T-helper 17 cell (primary cell): ENCODE measurements around the gene USH2A. TPM values are rescaled to one million over a fixed set of nuclear protein-coding genes. Genes with fewer than 3 reads are reported as not detected.

Source experiments
- ATAC-seq: fragments of 150-1000 bp; cut with Tn5 transposase; 2 replicates; pipeline ENCODE4 v1.10.0; 2021; ENCODE audit warnings: mild to moderate bottlenecking, moderate library complexity
- DNase-seq, 3 donors: peaks; one replicate each; pipeline versions ENCODE4 v3.0.0 to v3.0.0-alpha.2; 2020 to 2021
- H3K9me3 ChIP-seq: one replicate; pipeline ENCODE4 v1.7.0; 2013; ENCODE audit warnings: low read length, mild to moderate bottlenecking; ENCODE audit not compliant: control insufficient read depth, poor library complexity, severe bottlenecking
- H3K27ac Mint-ChIP-seq: one replicate; pipeline ENCODE4 v1.8.0; 2022; ENCODE audit warnings: mild to moderate bottlenecking, moderate library complexity, mixed read lengths
- H3K27me3 Mint-ChIP-seq: one replicate; pipeline ENCODE4 v1.8.0; 2022; ENCODE audit warnings: mixed read lengths
- H3K36me3 Mint-ChIP-seq: one replicate; pipeline ENCODE4 v1.8.0; 2022; ENCODE audit warnings: low read depth, mixed read lengths
- H3K4me1 Mint-ChIP-seq: one replicate; pipeline ENCODE4 v1.8.0; 2022; ENCODE audit warnings: mild to moderate bottlenecking, mixed read lengths
- H3K4me3 Mint-ChIP-seq: one replicate; pipeline ENCODE4 v1.8.0; 2022; ENCODE audit warnings: mild to moderate bottlenecking, moderate library complexity, mixed read lengths
- total RNA-seq, 4 donors: library from RNA in 2 of 4; stranded (reverse) in 2 of 4; gene quantifications; one replicate each; pipeline ENCODE4 v1.2.3 and lab custom pipeline; 2022 to 2026

USH2A gene
- total RNA-seq, 2 donors from 2014 or later: not detected

- Mint-ChIP-seq H3K4me1 (no peaks in the 10 kb centered on the region), H3K27me3 (no peaks in the 10 kb centered on the region), H3K27ac (no peak overlapping the region), H3K4me3 (no peak overlapping the region), H3K36me3 (no peaks in the 10 kb centered on the region)
- H3K9me3 ChIP-seq: no peaks in the 10 kb centered on the region
- no peak for DNase-seq
- no peak for ATAC-seq
Observed at GRCh38 chr1:215625949-215626348, 797.3 kb downstream of the USH2A start.

GRCh38 chr1:215623162-215623561 is 800.1 kb downstream of the USH2A start:
- DNase-seq (no peak), ATAC-seq (no peak)
- H3K36me3 Mint-ChIP-seq: no peaks in the 10 kb centered on the region
- H3K27ac Mint-ChIP-seq: no peak overlapping the region
- H3K9me3 ChIP-seq: no peaks in the 10 kb centered on the region
- H3K4me3 Mint-ChIP-seq: no peak overlapping the region
- H3K4me1 Mint-ChIP-seq: no peaks in the 10 kb centered on the region
- H3K27me3 Mint-ChIP-seq: no peaks in the 10 kb centered on the region

GRCh38 chr1:215617979-215618378 is 805.3 kb downstream of the USH2A start:
- no peak overlapping the region for H3K27ac Mint-ChIP-seq
- ATAC-seq (no peak), DNase-seq (no peak)
- no peak overlapping the region for H3K4me3 Mint-ChIP-seq
- H3K36me3 Mint-ChIP-seq: no peaks in the 10 kb centered on the region
- H3K9me3 ChIP-seq: no peaks in the 10 kb centered on the region
- no peaks in the 10 kb centered on the region for H3K27me3 Mint-ChIP-seq
- no peaks in the 10 kb centered on the region for H3K4me1 Mint-ChIP-seq

- no peaks in the 10 kb centered on the region for H3K27me3 Mint-ChIP-seq
- ATAC-seq (no peak), DNase-seq (no peak)
- H3K4me3 Mint-ChIP-seq: no peak overlapping the region
- no peaks in the 10 kb centered on the region for H3K4me1 Mint-ChIP-seq
- H3K9me3 ChIP-seq: no peaks in the 10 kb centered on the region
- peaks cover 2% of the 10 kb centered on the region for H3K36me3 Mint-ChIP-seq
- no peak overlapping the region for H3K27ac Mint-ChIP-seq
Observed at GRCh38 chr1:215612391-215612790, 810.9 kb downstream of the USH2A start.

- Mint-ChIP-seq H3K4me3 (no peak overlapping the region), H3K4me1 (no peaks in the 10 kb centered on the region), H3K27ac (no peak overlapping the region), H3K27me3 (no peaks in the 10 kb centered on the region), H3K36me3 (peaks cover 2% of the 10 kb centered on the region)
- DNase-seq (no peak), ATAC-seq (no peak)
- H3K9me3 ChIP-seq: no peaks in the 10 kb centered on the region
Observed at GRCh38 chr1:215608646-215609045, 814.6 kb downstream of the USH2A start.

- H3K36me3 Mint-ChIP-seq: peaks cover 2% of the 10 kb centered on the region
- no peaks in the 10 kb centered on the region for H3K27me3 Mint-ChIP-seq
- no peak for ATAC-seq
- H3K4me3 Mint-ChIP-seq: no peak overlapping the region
- H3K4me1 Mint-ChIP-seq: no peaks in the 10 kb centered on the region
- H3K27ac Mint-ChIP-seq: no peak overlapping the region
- DNase-seq: no peak
- H3K9me3 ChIP-seq: no peaks in the 10 kb centered on the region
Observed at GRCh38 chr1:215607412-215607811, 815.8 kb downstream of the USH2A start.

- no peak overlapping the region for H3K4me3 Mint-ChIP-seq
- no peaks in the 10 kb centered on the region for H3K4me1 Mint-ChIP-seq
- no peak for DNase-seq
- H3K36me3 Mint-ChIP-seq: peaks cover 2% of the 10 kb centered on the region
- no peak overlapping the region for H3K27ac Mint-ChIP-seq
- no peaks in the 10 kb centered on the region for H3K27me3 Mint-ChIP-seq
- ATAC-seq: no peak
- H3K9me3 ChIP-seq: no peaks in the 10 kb centered on the region
Observed at GRCh38 chr1:215606564-215607168, 816.6 kb downstream of the USH2A start.

- H3K9me3 ChIP-seq: no peaks in the 10 kb centered on the region
- Mint-ChIP-seq H3K27ac (no peak overlapping the region), H3K4me3 (no peak overlapping the region), H3K4me1 (no peaks in the 10 kb centered on the region), H3K36me3 (peaks cover 2% of the 10 kb centered on the region), H3K27me3 (no peaks in the 10 kb centered on the region)
- ATAC-seq (no peak), DNase-seq (no peak)
Observed at GRCh38 chr1:215606036-215606435, 817.2 kb downstream of the USH2A start.

- ATAC-seq: no peak
- DNase-seq: no peak
- H3K9me3 ChIP-seq: no peaks in the 10 kb centered on the region
- Mint-ChIP-seq H3K4me1 (no peaks in the 10 kb centered on the region), H3K4me3 (no peak overlapping the region), H3K27me3 (no peaks in the 10 kb centered on the region), H3K27ac (no peak overlapping the region), H3K36me3 (peaks cover 2% of the 10 kb centered on the region)
Observed at GRCh38 chr1:215605011-215605621, 818.1 kb downstream of the USH2A start.

- Mint-ChIP-seq H3K27ac (no peak overlapping the region), H3K4me3 (no peak overlapping the region), H3K36me3 (no peaks in the 10 kb centered on the region), H3K4me1 (no peaks in the 10 kb centered on the region), H3K27me3 (no peaks in the 10 kb centered on the region)
- DNase-seq: no peak
- no peaks in the 10 kb centered on the region for H3K9me3 ChIP-seq
- ATAC-seq: no peak
Observed at GRCh38 chr1:215603319-215603718, 819.9 kb downstream of the USH2A start.

GRCh38 chr1:215601276-215601675 is 822.0 kb downstream of the USH2A start:
- Mint-ChIP-seq H3K36me3 (no peaks in the 10 kb centered on the region), H3K27ac (no peak overlapping the region), H3K4me1 (no peaks in the 10 kb centered on the region), H3K4me3 (no peak overlapping the region), H3K27me3 (no peaks in the 10 kb centered on the region)
- H3K9me3 ChIP-seq: no peaks in the 10 kb centered on the region
- ATAC-seq (no peak), DNase-seq (no peak)

GRCh38 chr1:215600867-215601266 is 822.4 kb downstream of the USH2A start:
- H3K4me3 Mint-ChIP-seq: no peak overlapping the region
- H3K27me3 Mint-ChIP-seq: no peaks in the 10 kb centered on the region
- H3K36me3 Mint-ChIP-seq: no peaks in the 10 kb centered on the region
- no peak for ATAC-seq
- no peak overlapping the region for H3K27ac Mint-ChIP-seq
- H3K9me3 ChIP-seq: no peaks in the 10 kb centered on the region
- DNase-seq: no peak
- no peaks in the 10 kb centered on the region for H3K4me1 Mint-ChIP-seq

GRCh38 chr1:215600258-215600792 is 822.9 kb downstream of the USH2A start:
- DNase-seq (no peak), ATAC-seq (no peak)
- Mint-ChIP-seq H3K27ac (no peak overlapping the region), H3K36me3 (no peaks in the 10 kb centered on the region), H3K27me3 (no peaks in the 10 kb centered on the region), H3K4me1 (no peaks in the 10 kb centered on the region), H3K4me3 (no peak overlapping the region)
- no peaks in the 10 kb centered on the region for H3K9me3 ChIP-seq
